ENCODE results near the gene KAT2B.

The KAT2B gene

DNA sequence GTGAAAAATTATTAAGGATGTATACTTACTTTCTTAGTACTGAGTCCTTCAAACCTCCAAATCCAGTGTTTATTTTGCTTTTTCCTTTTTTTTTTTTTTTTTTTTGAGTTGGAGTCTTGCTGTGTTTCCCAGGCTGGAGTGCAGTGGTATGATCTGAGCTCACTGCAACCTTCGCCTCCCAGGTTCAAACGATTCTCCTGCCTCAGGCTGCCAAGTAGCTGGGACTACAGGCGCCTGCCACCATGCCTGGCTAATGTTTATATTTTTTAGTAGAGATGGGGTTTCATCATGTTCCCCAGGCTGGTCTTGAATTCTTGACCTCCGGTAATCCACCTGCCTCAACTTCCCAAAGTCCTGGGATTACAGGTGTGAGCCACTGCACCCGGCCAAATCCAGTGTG lies 67.5 kb downstream of the KAT2B start:
- Histone ChIP-seq H3K27me3 (ENCODE audit: control insufficient read depth in 1 of 2, insufficient read depth in 2 of 2, low read length in 2 of 2) (no peaks in the 10 kb centered on the region), H3K36me3 (ENCODE audit: control insufficient read depth in 1 of 2, insufficient read depth in 2 of 2, low read length in 2 of 2) (peaks cover 5 to 12% of the 10 kb centered on the region in 2 donors), H3K4me1 (ENCODE audit: control insufficient read depth in 1 of 2, insufficient read depth in 2 of 2, low read length in 2 of 2) (no peaks in the 10 kb centered on the region), H3K4me3 (ENCODE audit: low read depth in 1 of 2, low read length in 2 of 2) (no peak overlapping the region), H3K27ac (ENCODE audit: low read depth, low read length) (no peak overlapping the region), H3K9ac (ENCODE audit: low read depth in 1 of 2, low read length in 2 of 2) (no peak overlapping the region), H3K9me3 (ENCODE audit: control insufficient read depth in 1 of 2, low read length in 2 of 2) (no peaks in the 10 kb centered on the region)

- Histone ChIP-seq H3K4me3 (ENCODE audit: low read depth in 1 of 2, low read length in 2 of 2) (no peak overlapping the region), H3K27ac (ENCODE audit: low read depth, low read length) (no peak overlapping the region), H3K9me3 (ENCODE audit: control insufficient read depth in 1 of 2, low read length in 2 of 2) (no peaks in the 10 kb centered on the region), H3K4me1 (ENCODE audit: control insufficient read depth in 1 of 2, insufficient read depth in 2 of 2, low read length in 2 of 2) (no peaks in the 10 kb centered on the region), H3K36me3 (ENCODE audit: control insufficient read depth in 1 of 2, insufficient read depth in 2 of 2, low read length in 2 of 2) (peaks cover 5 to 12% of the 10 kb centered on the region in 2 donors), H3K9ac (ENCODE audit: low read depth in 1 of 2, low read length in 2 of 2) (no peak overlapping the region), H3K27me3 (ENCODE audit: control insufficient read depth in 1 of 2, insufficient read depth in 2 of 2, low read length in 2 of 2) (no peaks in the 10 kb centered on the region)
Observed at GRCh38 chr3:20108869-20109268, 68.6 kb downstream of the KAT2B start.

DNA sequence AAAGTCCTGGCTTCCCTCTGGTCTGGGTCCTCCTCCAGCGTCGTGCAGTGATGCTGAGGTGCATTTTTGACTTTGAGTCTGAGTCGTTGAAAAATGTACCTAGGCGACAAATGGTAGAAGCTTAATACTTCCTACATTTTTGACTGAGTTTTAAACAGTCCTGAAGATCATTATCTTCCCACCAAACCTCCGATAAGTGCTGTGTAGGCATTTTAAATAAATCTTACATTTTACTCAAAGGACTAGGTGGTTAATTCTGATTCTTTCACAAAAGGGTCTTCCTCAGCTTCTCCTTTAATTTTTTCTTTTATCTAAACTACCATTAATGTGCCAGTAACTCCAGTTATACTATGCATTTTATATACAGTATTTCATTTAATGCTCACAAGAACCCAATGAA lies 70.6 kb downstream of the KAT2B start:
- Histone ChIP-seq H3K36me3 (ENCODE audit: control insufficient read depth in 1 of 2, insufficient read depth in 2 of 2, low read length in 2 of 2) (peaks cover 10 to 20% of the 10 kb centered on the region in 2 donors), H3K9me3 (ENCODE audit: control insufficient read depth in 1 of 2, low read length in 2 of 2) (no peaks in the 10 kb centered on the region), H3K9ac (ENCODE audit: low read depth in 1 of 2, low read length in 2 of 2) (no peak overlapping the region), H3K27me3 (ENCODE audit: control insufficient read depth in 1 of 2, insufficient read depth in 2 of 2, low read length in 2 of 2) (no peaks in the 10 kb centered on the region), H3K4me3 (ENCODE audit: low read depth in 1 of 2, low read length in 2 of 2) (no peak overlapping the region), H3K27ac (ENCODE audit: low read depth, low read length) (no peak overlapping the region), H3K4me1 (ENCODE audit: control insufficient read depth in 1 of 2, insufficient read depth in 2 of 2, low read length in 2 of 2) (no peaks in the 10 kb centered on the region)

GRCh38 chr3:20111836-20112235 lies 71.6 kb downstream of the KAT2B start:
- Histone ChIP-seq H3K4me1 (ENCODE audit: control insufficient read depth in 1 of 2, insufficient read depth in 2 of 2, low read length in 2 of 2) (no peaks in the 10 kb centered on the region), H3K27me3 (ENCODE audit: control insufficient read depth in 1 of 2, insufficient read depth in 2 of 2, low read length in 2 of 2) (no peaks in the 10 kb centered on the region), H3K36me3 (ENCODE audit: control insufficient read depth in 1 of 2, insufficient read depth in 2 of 2, low read length in 2 of 2) (peaks cover 10 to 28% of the 10 kb centered on the region in 2 donors), H3K9ac (ENCODE audit: low read depth in 1 of 2, low read length in 2 of 2) (no peak overlapping the region), H3K9me3 (ENCODE audit: control insufficient read depth in 1 of 2, low read length in 2 of 2) (no peaks in the 10 kb centered on the region), H3K4me3 (ENCODE audit: low read depth in 1 of 2, low read length in 2 of 2) (no peak overlapping the region), H3K27ac (ENCODE audit: low read depth, low read length) (no peak overlapping the region)

DNA sequence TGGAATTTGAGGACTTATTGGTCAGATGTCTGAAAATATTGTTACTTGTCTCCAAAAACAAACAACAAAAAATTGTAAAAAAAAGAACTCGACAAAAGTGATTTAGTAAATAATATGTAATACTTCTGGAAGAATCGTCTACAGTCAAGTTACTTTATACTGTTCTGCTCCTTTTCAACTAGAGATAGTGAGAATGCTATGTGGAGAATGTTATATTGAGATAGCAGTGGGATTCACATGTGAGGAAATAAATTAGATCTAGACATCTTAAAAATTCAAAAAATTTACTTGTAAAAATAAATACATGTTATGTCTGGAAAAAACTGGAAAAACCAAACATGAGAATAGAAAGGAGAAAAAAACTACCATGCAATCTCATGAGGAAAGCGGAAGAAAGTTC lies 80.8 kb downstream of the KAT2B start:
- H3K36me3 ChIP-seq (ENCODE audit: control insufficient read depth in 1 of 2, insufficient read depth in 2 of 2, low read length in 2 of 2) = peaks cover 5 to 25% of the 10 kb centered on the region in 2 donors
- no peaks in the 10 kb centered on the region for H3K27me3 ChIP-seq (ENCODE audit: control insufficient read depth in 1 of 2, insufficient read depth in 2 of 2, low read length in 2 of 2)
- H3K4me3 ChIP-seq (ENCODE audit: low read depth in 1 of 2, low read length in 2 of 2) = no peak overlapping the region
- H3K9ac ChIP-seq (ENCODE audit: low read depth in 1 of 2, low read length in 2 of 2) = no peak overlapping the region
- H3K9me3 ChIP-seq (ENCODE audit: control insufficient read depth in 1 of 2, low read length in 2 of 2) = no peaks in the 10 kb centered on the region
- H3K27ac ChIP-seq (ENCODE audit: low read depth, low read length) = no peak overlapping the region
- no peaks in the 10 kb centered on the region for H3K4me1 ChIP-seq (ENCODE audit: control insufficient read depth in 1 of 2, insufficient read depth in 2 of 2, low read length in 2 of 2)

- Histone ChIP-seq H3K36me3 (ENCODE audit: control insufficient read depth in 1 of 2, insufficient read depth in 2 of 2, low read length in 2 of 2) (peaks cover 5 to 25% of the 10 kb centered on the region in 2 donors), H3K9ac (ENCODE audit: low read depth in 1 of 2, low read length in 2 of 2) (no peak overlapping the region), H3K9me3 (ENCODE audit: control insufficient read depth in 1 of 2, low read length in 2 of 2) (no peaks in the 10 kb centered on the region), H3K27ac (ENCODE audit: low read depth, low read length) (no peak overlapping the region), H3K4me3 (ENCODE audit: low read depth in 1 of 2, low read length in 2 of 2) (no peak overlapping the region), H3K27me3 (ENCODE audit: control insufficient read depth in 1 of 2, insufficient read depth in 2 of 2, low read length in 2 of 2) (no peaks in the 10 kb centered on the region), H3K4me1 (ENCODE audit: control insufficient read depth in 1 of 2, insufficient read depth in 2 of 2, low read length in 2 of 2) (no peaks in the 10 kb centered on the region)
Observed at GRCh38 chr3:20123131-20123652, 82.9 kb downstream of the KAT2B start.

DNA sequence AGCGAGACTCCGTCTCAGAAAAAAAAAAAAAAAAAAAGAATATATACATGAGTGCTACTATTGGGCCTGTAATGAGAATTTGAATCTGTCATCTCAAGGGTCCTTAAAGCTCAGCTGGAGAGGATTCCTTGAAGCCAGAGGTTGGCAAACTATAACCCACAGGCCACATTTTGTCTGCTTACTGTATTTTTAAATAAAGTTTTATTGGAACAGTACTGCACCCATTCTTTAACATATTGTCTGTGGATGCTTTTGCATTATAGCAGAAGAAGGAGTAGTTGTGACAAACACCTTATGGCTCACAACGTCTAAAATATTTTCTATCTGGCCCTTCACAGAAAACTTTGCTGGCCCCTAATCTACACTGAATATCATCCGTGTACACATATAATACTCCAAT lies 85.0 kb downstream of the KAT2B start:
- no peak overlapping the region for H3K9ac ChIP-seq (ENCODE audit: low read depth in 1 of 2, low read length in 2 of 2)
- no peak overlapping the region for H3K4me3 ChIP-seq (ENCODE audit: low read depth in 1 of 2, low read length in 2 of 2)
- H3K36me3 ChIP-seq (ENCODE audit: control insufficient read depth in 1 of 2, insufficient read depth in 2 of 2, low read length in 2 of 2) = peaks cover 5 to 34% of the 10 kb centered on the region in 2 donors
- H3K9me3 ChIP-seq (ENCODE audit: control insufficient read depth in 1 of 2, low read length in 2 of 2) = no peaks in the 10 kb centered on the region
- H3K27me3 ChIP-seq (ENCODE audit: control insufficient read depth in 1 of 2, insufficient read depth in 2 of 2, low read length in 2 of 2) = no peaks in the 10 kb centered on the region
- no peaks in the 10 kb centered on the region for H3K4me1 ChIP-seq (ENCODE audit: control insufficient read depth in 1 of 2, insufficient read depth in 2 of 2, low read length in 2 of 2)
- H3K27ac ChIP-seq (ENCODE audit: low read depth, low read length) = no peak overlapping the region

DNA sequence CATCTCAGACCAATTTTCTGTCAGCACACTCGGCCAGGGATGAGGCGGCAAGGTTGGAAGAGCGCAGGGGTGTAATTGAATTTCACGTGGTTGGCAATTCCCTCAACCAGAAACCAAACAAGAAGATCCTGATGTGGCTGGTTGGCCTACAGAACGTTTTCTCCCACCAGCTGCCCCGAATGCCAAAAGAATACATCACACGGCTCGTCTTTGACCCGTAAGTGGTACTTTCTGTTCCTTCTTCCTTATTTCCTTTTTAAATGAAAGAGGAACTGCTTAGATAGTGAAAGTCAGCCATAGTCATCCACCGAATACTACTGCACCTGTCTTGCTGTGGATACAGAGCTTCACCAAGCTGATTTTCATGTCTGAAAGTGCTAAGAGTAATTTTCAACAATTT lies 85.7 kb downstream of the KAT2B start:
- H3K9ac ChIP-seq (ENCODE audit: low read depth in 1 of 2, low read length in 2 of 2) = no peak overlapping the region
- peaks cover 5 to 34% of the 10 kb centered on the region in 2 donors for H3K36me3 ChIP-seq (ENCODE audit: control insufficient read depth in 1 of 2, insufficient read depth in 2 of 2, low read length in 2 of 2)
- H3K27me3 ChIP-seq (ENCODE audit: control insufficient read depth in 1 of 2, insufficient read depth in 2 of 2, low read length in 2 of 2) = no peaks in the 10 kb centered on the region
- H3K9me3 ChIP-seq (ENCODE audit: control insufficient read depth in 1 of 2, low read length in 2 of 2) = no peaks in the 10 kb centered on the region
- no peaks in the 10 kb centered on the region for H3K4me1 ChIP-seq (ENCODE audit: control insufficient read depth in 1 of 2, insufficient read depth in 2 of 2, low read length in 2 of 2)
- H3K4me3 ChIP-seq (ENCODE audit: low read depth in 1 of 2, low read length in 2 of 2) = no peak overlapping the region
- H3K27ac ChIP-seq (ENCODE audit: low read depth, low read length) = no peak overlapping the region

DNA sequence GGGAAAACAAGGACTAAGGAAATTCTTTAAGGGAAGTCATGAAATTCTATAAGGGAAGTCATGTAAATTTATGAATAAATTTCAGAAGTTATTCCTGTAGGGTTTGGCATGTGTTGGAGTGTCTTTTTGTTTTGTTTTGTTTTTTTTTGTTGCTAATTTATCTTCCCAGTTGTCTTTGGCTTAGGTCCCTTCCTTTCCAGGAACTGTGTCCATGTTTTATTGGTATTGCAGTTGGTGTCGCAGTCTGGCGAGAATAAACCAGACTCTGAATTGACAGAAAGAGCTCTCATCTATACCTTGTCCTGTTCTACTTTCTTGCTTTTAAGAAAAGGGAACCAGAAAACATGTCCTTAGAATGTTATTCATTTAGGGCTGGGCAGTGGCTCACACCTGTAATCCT lies 88.1 kb downstream of the KAT2B start:
- Histone ChIP-seq H3K36me3 (ENCODE audit: control insufficient read depth in 1 of 2, insufficient read depth in 2 of 2, low read length in 2 of 2) (peaks cover 0 to 24% of the 10 kb centered on the region in 2 donors), H3K9me3 (ENCODE audit: control insufficient read depth in 1 of 2, low read length in 2 of 2) (no peaks in the 10 kb centered on the region), H3K27ac (ENCODE audit: low read depth, low read length) (no peak overlapping the region), H3K27me3 (ENCODE audit: control insufficient read depth in 1 of 2, insufficient read depth in 2 of 2, low read length in 2 of 2) (no peaks in the 10 kb centered on the region), H3K4me1 (ENCODE audit: control insufficient read depth in 1 of 2, insufficient read depth in 2 of 2, low read length in 2 of 2) (no peaks in the 10 kb centered on the region), H3K4me3 (ENCODE audit: low read depth in 1 of 2, low read length in 2 of 2) (no peak overlapping the region), H3K9ac (ENCODE audit: low read depth in 1 of 2, low read length in 2 of 2) (no peak overlapping the region)

DNA sequence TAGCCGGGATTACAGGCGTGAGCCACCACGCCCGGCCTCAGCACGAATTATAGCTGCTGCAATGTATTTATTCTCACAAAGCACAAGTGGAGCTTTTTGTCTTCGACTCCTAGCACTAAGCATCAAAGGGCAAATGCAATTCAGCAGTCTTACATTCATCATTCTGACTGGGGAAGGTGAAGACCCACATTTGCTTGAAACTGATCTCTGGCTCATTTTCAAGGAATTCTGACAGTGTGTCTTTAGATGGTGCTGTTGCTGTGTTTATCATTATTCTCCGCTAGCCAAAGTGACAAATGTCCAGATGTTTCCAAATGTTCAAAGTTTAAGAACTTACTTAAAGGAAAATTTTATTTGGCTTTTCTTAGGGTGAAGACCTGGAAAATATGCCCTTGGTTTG lies 89.9 kb downstream of the KAT2B start:
- Histone ChIP-seq H3K36me3 (ENCODE audit: control insufficient read depth in 1 of 2, insufficient read depth in 2 of 2, low read length in 2 of 2) (peaks cover 0 to 21% of the 10 kb centered on the region in 2 donors), H3K9me3 (ENCODE audit: control insufficient read depth in 1 of 2, low read length in 2 of 2) (no peaks in the 10 kb centered on the region), H3K4me1 (ENCODE audit: control insufficient read depth in 1 of 2, insufficient read depth in 2 of 2, low read length in 2 of 2) (no peaks in the 10 kb centered on the region), H3K4me3 (ENCODE audit: low read depth in 1 of 2, low read length in 2 of 2) (no peak overlapping the region), H3K27ac (ENCODE audit: low read depth, low read length) (no peak overlapping the region), H3K27me3 (ENCODE audit: control insufficient read depth in 1 of 2, insufficient read depth in 2 of 2, low read length in 2 of 2) (no peaks in the 10 kb centered on the region), H3K9ac (ENCODE audit: low read depth in 1 of 2, low read length in 2 of 2) (no peak overlapping the region)

- Histone ChIP-seq H3K4me1 (ENCODE audit: control insufficient read depth in 1 of 2, insufficient read depth in 2 of 2, low read length in 2 of 2) (no peaks in the 10 kb centered on the region), H3K9ac (ENCODE audit: low read depth in 1 of 2, low read length in 2 of 2) (no peak overlapping the region), H3K27me3 (ENCODE audit: control insufficient read depth in 1 of 2, insufficient read depth in 2 of 2, low read length in 2 of 2) (no peaks in the 10 kb centered on the region), H3K9me3 (ENCODE audit: control insufficient read depth in 1 of 2, low read length in 2 of 2) (no peaks in the 10 kb centered on the region), H3K27ac (ENCODE audit: low read depth, low read length) (no peak overlapping the region), H3K4me3 (ENCODE audit: low read depth in 1 of 2, low read length in 2 of 2) (no peak overlapping the region), H3K36me3 (ENCODE audit: control insufficient read depth in 1 of 2, insufficient read depth in 2 of 2, low read length in 2 of 2) (peaks cover 5 to 17% of the 10 kb centered on the region in 2 donors)
Observed at GRCh38 chr3:20136231-20136630, 96.0 kb downstream of the KAT2B start.

Data from duodenal mucosa (tissue), 2 donors.